Endometrial microvascular endothelial cells (primary cell): ENCODE results near the gene TBC1D1. TPM values are rescaled to one million over a fixed set of nuclear protein-coding genes. Genes with fewer than 3 reads are reported as not detected.

Source experiments
- in situ Hi-C: cut with HindIII; loops from 2 replicates; pipeline ENCODE4 v1.10.0; 2017; ENCODE audit warnings: low sequenced_read_pairs, low pct_unique_long_range_greater_than_20kb; ENCODE audit errors: inconsistent ontology term
- total RNA-seq: library from RNA; depleted of rRNA; stranded (reverse); fragments of >200 nt; gene quantifications from one replicate; pipeline ENCODE4 v1.2.3, GENCODE V29; 2015; ENCODE audit errors: inconsistent ontology term

Gene TBC1D1
- total RNA-seq, 1 donor from 2014 or later, result 194 TPM

GRCh38 chr4:38184404-38184803, 293.5 kb downstream of the TBC1D1 start:
- in situ Hi-C loops, result no loop called here

- in situ Hi-C loops, result no loop called here
Measured at GRCh38 chr4:38185406-38186144, 294.7 kb downstream of the TBC1D1 start.

- in situ Hi-C loops, result no loop called here
Measured at GRCh38 chr4:38188136-38188535, 297.3 kb downstream of the TBC1D1 start.

GRCh38 chr4:38188631-38189101, 297.8 kb downstream of the TBC1D1 start:
- in situ Hi-C loops, result no loop called here

Other genes starting within 250 kb of the TBC1D1 start
- 214 TPM for gene RELL1, start 204.7 kb upstream of the TBC1D1 start, total RNA-seq
- 123 TPM for gene PGM2, start 64.4 kb upstream of the TBC1D1 start, total RNA-seq
- not detected for gene PTTG2, start 69.3 kb downstream of the TBC1D1 start, total RNA-seq